ENCODE results near the gene CBL. TPM values are rescaled to one million over a fixed set of nuclear protein-coding genes. Genes with fewer than 3 reads are reported as not detected.

CBL gene
- total RNA-seq, 1 experiment from 2014 or later, result 52.7 TPM

- intact Hi-C loops (cut with micrococcal nuclease; ENCODE audit: unreplicated experiment), result no loop called here
- H3K36me3 ChIP-seq (ENCODE audit: control insufficient read depth, insufficient read depth, low read length), result no peaks in the 10 kb centered on the region
- ChIA-PET CTCF (interaction anchor here (0.6 to 4.1 kb wide), 9 partner anchors 9 to 222 kb away, joined by 3 to 30 read pairs (median 3); partner anchors contain the start of genes DPAGT1 and RNF26), POLR2A (interaction anchor here (0.8 kb wide), 1 partner anchor 14 kb away, joined by 18 read pairs; no protein-coding TSS in a partner anchor)
- Mint-ChIP-seq H3K27me3 (ENCODE audit: insufficient read depth, unreplicated experiment) (no peaks in the 10 kb centered on the region), H3K4me3 (ENCODE audit: unreplicated experiment) (no peak overlapping the region), H3K27ac (ENCODE audit: unreplicated experiment) (no peak overlapping the region), H3K36me3 (ENCODE audit: insufficient read depth, unreplicated experiment) (no peaks in the 10 kb centered on the region), H3K9me3 (ENCODE audit: unreplicated experiment) (no peaks in the 10 kb centered on the region), H3K4me1 (ENCODE audit: low read depth, unreplicated experiment) (no peaks in the 10 kb centered on the region)
- TF ChIP-seq CTCF (IDR thresholded peaks at IDR 0.05; ENCODE audit: insufficient read depth in 1 of 2, low read depth in 1 of 2, low read length in 1 of 2, severe bottlenecking in 1 of 2, unreplicated experiment in 1 of 2), result no peak
- no TSS peak for BruUV-seq (replicated peaks)
- H3K27me3 ChIP-seq (replicated peaks; ENCODE audit: control insufficient read depth, insufficient read depth, low read length), result no peaks in the 10 kb centered on the region
- peak in 1 of 2 experiments; percentile 29 for DNase-seq
- no peaks in the 10 kb centered on the region for H3K9me3 ChIP-seq
- no peak overlapping the region for H3K4me3 ChIP-seq (ENCODE audit: low read depth, low read length)
- H3K4me1 ChIP-seq, result peaks cover 18% of the 10 kb centered on the region
Observed at GRCh38 chr11:119324189-119324588, 118.0 kb downstream of the CBL start.

- Histone ChIP-seq H3K4me3 (ENCODE audit: low read depth, low read length) (no peak overlapping the region), H3K9me3 (no peaks in the 10 kb centered on the region), H3K27me3 (replicated peaks; ENCODE audit: control insufficient read depth, insufficient read depth, low read length) (no peaks in the 10 kb centered on the region), H3K36me3 (ENCODE audit: control insufficient read depth, insufficient read depth, low read length) (peaks cover 2% of the 10 kb centered on the region; the same call in 1 of the 2 replicates), H3K4me1 (no peaks in the 10 kb centered on the region)
- Mint-ChIP-seq H3K36me3 (ENCODE audit: insufficient read depth, unreplicated experiment) (peaks cover 6% of the 10 kb centered on the region), H3K27me3 (ENCODE audit: insufficient read depth, unreplicated experiment) (peaks cover 4% of the 10 kb centered on the region), H3K4me3 (ENCODE audit: unreplicated experiment) (no peak overlapping the region), H3K4me1 (ENCODE audit: low read depth, unreplicated experiment) (no peaks in the 10 kb centered on the region), H3K9me3 (ENCODE audit: unreplicated experiment) (no peaks in the 10 kb centered on the region), H3K27ac (ENCODE audit: unreplicated experiment) (no peak overlapping the region)
- no peak for TF ChIP-seq CTCF (IDR thresholded peaks at IDR 0.05; ENCODE audit: insufficient read depth in 1 of 2, low read depth in 1 of 2, low read length in 1 of 2, severe bottlenecking in 1 of 2, unreplicated experiment in 1 of 2)
- CTCF ChIA-PET, result interaction anchor here (0.9 kb wide), 1 partner anchor 9 kb away, joined by 3 read pairs; no protein-coding TSS in a partner anchor
- intact Hi-C loops (cut with micrococcal nuclease; ENCODE audit: unreplicated experiment), result no loop called here
- no TSS peak for BruUV-seq (replicated peaks)
- DNase-seq, result no peak
- POLR2A ChIA-PET, result no interaction called here
Observed at GRCh38 chr11:119329320-119329719, 123.2 kb downstream of the CBL start.

- Mint-ChIP-seq H3K9me3 (ENCODE audit: unreplicated experiment) (no peaks in the 10 kb centered on the region), H3K36me3 (ENCODE audit: insufficient read depth, unreplicated experiment) (peaks cover 12% of the 10 kb centered on the region), H3K4me3 (ENCODE audit: unreplicated experiment) (no peak overlapping the region), H3K27ac (ENCODE audit: unreplicated experiment) (no peak overlapping the region), H3K4me1 (ENCODE audit: low read depth, unreplicated experiment) (no peaks in the 10 kb centered on the region), H3K27me3 (ENCODE audit: insufficient read depth, unreplicated experiment) (peaks cover 4% of the 10 kb centered on the region)
- no TSS peak for BruUV-seq (replicated peaks)
- Histone ChIP-seq H3K4me1 (peaks cover 4% of the 10 kb centered on the region), H3K27me3 (replicated peaks; ENCODE audit: control insufficient read depth, insufficient read depth, low read length) (no peaks in the 10 kb centered on the region), H3K9me3 (no peaks in the 10 kb centered on the region), H3K36me3 (ENCODE audit: control insufficient read depth, insufficient read depth, low read length) (peaks cover 2% of the 10 kb centered on the region; the same call in 1 of the 2 replicates), H3K4me3 (ENCODE audit: low read depth, low read length) (no peak overlapping the region)
- ChIA-PET CTCF (interaction anchor here (0.6 to 1.7 kb wide), 2 partner anchors 9 to 41 kb away, joined by 4 read pairs; no protein-coding TSS in a partner anchor), POLR2A (no interaction called here)
- intact Hi-C loops (cut with micrococcal nuclease; ENCODE audit: unreplicated experiment), result no loop called here
- TF ChIP-seq CTCF (IDR thresholded peaks at IDR 0.05; ENCODE audit: insufficient read depth in 1 of 2, low read depth in 1 of 2, low read length in 1 of 2, severe bottlenecking in 1 of 2, unreplicated experiment in 1 of 2), result no peak
- no peak for DNase-seq
Observed at GRCh38 chr11:119330237-119330636, 124.1 kb downstream of the CBL start.
